Cardiac muscle cell (in vitro differentiated cells and primary cell): ENCODE measurements around the gene SPNS1. TPM values are rescaled to one million over a fixed set of nuclear protein-coding genes. Genes with fewer than 3 reads are reported as not detected.

Source experiments
- DNase-seq, 2 donors: peaks; one replicate each; pipeline versions ENCODE4 v3.0.0 to v3.0.0-alpha.2; 2010 to 2017; ENCODE audit warnings: low read depth in 1 of 2, low spot score in 1 of 2
- H3K27ac ChIP-seq: fragments of 200-600 bp; sonication (generic); 2 replicates; pipeline ENCODE4 v1.5.1; 2016
- H3K27me3 ChIP-seq: fragments of 200-600 bp; sonication (generic); 2 replicates; pipeline ENCODE4 v1.6.0; 2016; ENCODE audit warnings: control low read depth
- H3K36me3 ChIP-seq: fragments of 200-600 bp; sonication (generic); 2 replicates; pipeline ENCODE4 v1.5.1; 2016; ENCODE audit warnings: control low read depth
- H3K4me1 ChIP-seq: fragments of 200-600 bp; sonication (generic); 2 replicates; pipeline ENCODE4 v1.8.1; 2017; ENCODE audit warnings: low read depth, mild to moderate bottlenecking, mixed run types
- H3K4me3 ChIP-seq: fragments of 200-600 bp; sonication (generic); 2 replicates; pipeline ENCODE4 v1.5.1; 2016; ENCODE audit warnings: mild to moderate bottlenecking
- H3K9me3 ChIP-seq: fragments of 200-600 bp; sonication (generic); 2 replicates; pipeline ENCODE4 v1.5.1; 2017; ENCODE audit warnings: low read depth, mild to moderate bottlenecking, control low read depth
- CTCF ChIP-seq: IDR thresholded peaks from 2 replicates; pipeline ENCODE4 v1.5.1; 2012; ENCODE audit warnings: low read depth, mild to moderate bottlenecking, low read length
- polyA plus RNA-seq: library from polyadenylated mRNA; unstranded; fragments of >200 nt; fragmentation: Nextera tagmentation; extraction: Ambion mirVana; gene quantifications from 2 replicates; pipeline ENCODE4 v1.2.1, GENCODE V29; 2016
- total RNA-seq: library from RNA; depleted of rRNA; stranded (reverse); fragments of >200 nt; gene quantifications from 2 replicates; pipeline ENCODE4 v1.2.3, GENCODE V29; 2016

SPNS1 gene
- total and polyA plus RNA-seq, 2 experiments from 2014 or later: 54.4 to 98.9 TPM

GRCh38 chr16:29009838-29010166 lies 35.2 kb downstream of the SPNS1 start:
- no peak for TF ChIP-seq CTCF
- H3K36me3 ChIP-seq: no peaks in the 10 kb centered on the region
- no peaks in the 10 kb centered on the region for H3K9me3 ChIP-seq
- no peaks in the 10 kb centered on the region for H3K27me3 ChIP-seq
- H3K4me1 ChIP-seq: no peaks in the 10 kb centered on the region
- H3K27ac ChIP-seq: no peak overlapping the region
- DNase-seq: no peak
- H3K4me3 ChIP-seq: no peak overlapping the region

GRCh38 chr16:29011112-29011511 lies 36.5 kb downstream of the SPNS1 start:
- no peak for TF ChIP-seq CTCF
- DNase-seq: no peak
- Histone ChIP-seq H3K36me3 (no peaks in the 10 kb centered on the region), H3K4me3 (no peak overlapping the region), H3K27me3 (no peaks in the 10 kb centered on the region), H3K27ac (no peak overlapping the region), H3K4me1 (no peaks in the 10 kb centered on the region), H3K9me3 (no peaks in the 10 kb centered on the region)

- no peaks in the 10 kb centered on the region for H3K36me3 ChIP-seq
- no peaks in the 10 kb centered on the region for H3K4me1 ChIP-seq
- TF ChIP-seq CTCF: no peak
- no peak overlapping the region for H3K27ac ChIP-seq
- H3K9me3 ChIP-seq: no peaks in the 10 kb centered on the region
- H3K4me3 ChIP-seq: no peak overlapping the region
- H3K27me3 ChIP-seq: no peaks in the 10 kb centered on the region
- no peak for DNase-seq
Measured at GRCh38 chr16:29011851-29012250, 37.3 kb downstream of the SPNS1 start.

GRCh38 chr16:29012913-29013553 lies 38.5 kb downstream of the SPNS1 start:
- Histone ChIP-seq H3K36me3 (no peaks in the 10 kb centered on the region), H3K4me1 (no peaks in the 10 kb centered on the region), H3K9me3 (no peaks in the 10 kb centered on the region), H3K4me3 (no peak overlapping the region), H3K27me3 (no peaks in the 10 kb centered on the region), H3K27ac (no peak overlapping the region)
- no peak for DNase-seq
- TF ChIP-seq CTCF: no peak

- DNase-seq: no peak
- Histone ChIP-seq H3K27ac (no peak overlapping the region), H3K9me3 (no peaks in the 10 kb centered on the region), H3K4me3 (no peak overlapping the region), H3K4me1 (no peaks in the 10 kb centered on the region), H3K27me3 (no peaks in the 10 kb centered on the region), H3K36me3 (no peaks in the 10 kb centered on the region)
- TF ChIP-seq CTCF: no peak
Measured at GRCh38 chr16:29014561-29015069, 40.0 kb downstream of the SPNS1 start.
